IPS-NIHi11 (cell line): ENCODE results near the gene IRAK1.

ENCODE experiments used
- DNase-seq: peaks from one replicate; pipeline ENCODE4 v3.0.0; 2012; ENCODE audit warnings: mixed read lengths, low spot score

The IRAK1 gene

DNA sequence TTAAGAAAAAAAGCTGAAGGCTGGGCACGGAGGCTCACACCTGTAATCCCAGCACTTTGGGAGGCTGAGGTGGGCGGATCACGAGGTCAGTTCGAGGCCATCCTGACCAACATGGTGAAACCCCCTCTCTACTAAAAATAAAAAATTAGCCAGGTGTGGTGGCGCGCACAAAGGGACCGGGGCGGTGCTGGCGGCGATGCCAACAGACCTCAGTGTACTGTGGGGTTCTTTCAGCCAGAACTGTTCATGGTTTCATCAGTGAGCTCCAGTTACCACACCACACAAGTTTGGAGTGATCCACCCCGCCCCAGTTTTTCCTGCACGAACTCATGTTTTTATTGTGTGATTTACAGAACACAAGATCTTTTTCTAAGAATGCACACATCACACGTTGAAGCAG is 21.2 kb upstream of the IRAK1 start:
- no peak for DNase-seq

GRCh38 chrX:154040307-154040756 is 20.6 kb upstream of the IRAK1 start:
- DNase-seq = no peak

- DNase-seq = no peak
Measured at GRCh38 chrX:154039577-154039976, 19.9 kb upstream of the IRAK1 start.

DNA sequence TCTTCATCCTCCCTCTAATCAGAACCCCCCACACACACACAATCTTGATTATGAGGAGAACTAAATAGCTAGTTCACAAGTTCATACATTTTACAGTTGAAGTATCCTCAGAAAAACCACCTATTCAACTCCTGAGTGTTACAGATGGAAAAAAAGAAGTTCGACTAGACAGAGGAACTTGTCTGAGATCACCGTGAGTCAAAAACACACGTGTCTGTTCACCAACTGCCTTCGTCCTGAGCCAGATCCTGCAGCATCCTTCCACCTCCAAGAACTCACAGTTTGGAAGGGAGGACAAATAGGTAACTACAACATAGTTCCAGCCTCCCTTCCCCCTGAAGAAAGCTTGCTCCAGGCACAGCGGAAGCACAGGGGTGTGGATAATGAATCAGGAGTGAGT is 19.0 kb upstream of the IRAK1 start:
- DNase-seq = no peak

- DNase-seq = no peak
Measured at GRCh38 chrX:154037754-154038153, 18.1 kb upstream of the IRAK1 start.

GRCh38 chrX:154036513-154036912 is 16.8 kb upstream of the IRAK1 start:
- DNase-seq = no peak

DNA sequence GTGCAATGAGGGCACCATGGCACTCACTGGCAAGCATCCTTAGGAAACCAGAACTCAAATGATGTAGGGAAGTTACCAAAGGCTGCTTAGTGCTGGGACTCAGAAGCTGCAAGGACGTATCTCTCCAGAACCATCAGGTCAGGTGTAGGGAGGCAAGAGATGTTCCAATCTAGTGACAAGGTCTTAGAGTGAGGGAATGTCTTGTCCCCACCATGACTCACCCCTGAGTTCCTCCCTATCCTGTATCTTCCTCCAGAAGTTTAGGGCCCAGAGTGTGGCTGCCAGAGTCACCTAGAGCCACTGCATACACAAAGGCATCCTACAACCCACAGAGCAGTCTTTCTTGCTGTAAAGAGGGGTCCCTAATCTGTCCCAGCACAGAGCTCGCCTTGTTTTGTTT is 14.1 kb upstream of the IRAK1 start:
- no peak for DNase-seq

- DNase-seq = no peak
Measured at GRCh38 chrX:154032653-154033052, 13.0 kb upstream of the IRAK1 start.

DNA sequence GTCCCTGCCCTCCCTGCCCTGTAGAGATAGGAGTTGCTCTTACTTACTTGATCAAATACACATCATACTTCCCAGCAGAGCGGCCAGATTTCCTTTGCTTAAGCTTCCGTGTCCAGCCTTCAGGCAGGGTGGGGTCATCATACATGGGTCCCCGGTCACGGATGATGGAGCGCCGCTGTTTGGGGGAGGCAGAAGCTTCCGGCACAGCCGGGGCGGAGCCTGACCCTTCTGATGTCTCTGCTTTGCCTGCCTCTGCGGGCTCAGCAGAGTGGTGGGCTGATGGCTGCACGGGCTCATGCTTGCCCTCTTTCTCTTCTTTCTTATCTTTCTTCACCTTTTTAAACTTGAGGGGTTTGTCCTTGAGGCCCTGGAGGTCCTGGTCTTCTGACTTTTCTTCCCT is 12.5 kb upstream of the IRAK1 start:
- DNase-seq = no peak

DNA sequence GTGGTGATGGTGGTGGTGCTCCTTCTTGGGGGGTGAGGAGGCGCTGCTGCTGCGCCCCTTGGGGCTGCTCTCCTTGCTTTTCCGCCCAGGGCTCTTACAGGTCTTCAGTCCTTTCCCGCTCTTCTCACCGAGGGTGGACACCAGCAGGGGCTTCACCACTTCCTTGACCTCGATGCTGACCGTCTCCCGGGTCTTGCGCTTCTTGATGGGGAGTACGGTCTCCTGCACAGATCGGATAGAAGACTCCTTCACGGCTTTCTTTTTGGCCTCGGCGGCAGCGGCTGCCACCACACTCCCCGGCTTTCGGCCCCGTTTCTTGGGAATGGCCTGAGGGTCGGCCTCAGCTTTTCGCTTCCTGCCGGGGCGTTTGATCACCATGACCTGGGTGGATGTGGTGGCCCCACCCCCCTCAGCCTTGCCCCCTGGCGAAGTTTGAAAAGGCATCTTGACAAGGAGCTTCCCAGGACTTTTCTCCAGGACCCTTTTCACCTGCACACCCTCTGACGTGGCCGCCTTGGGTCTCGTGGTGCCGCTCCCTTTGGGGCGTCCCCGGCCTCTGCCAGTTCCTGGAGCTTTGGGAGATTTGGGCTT is 11.1 kb upstream of the IRAK1 start:
- no peak for DNase-seq

DNA sequence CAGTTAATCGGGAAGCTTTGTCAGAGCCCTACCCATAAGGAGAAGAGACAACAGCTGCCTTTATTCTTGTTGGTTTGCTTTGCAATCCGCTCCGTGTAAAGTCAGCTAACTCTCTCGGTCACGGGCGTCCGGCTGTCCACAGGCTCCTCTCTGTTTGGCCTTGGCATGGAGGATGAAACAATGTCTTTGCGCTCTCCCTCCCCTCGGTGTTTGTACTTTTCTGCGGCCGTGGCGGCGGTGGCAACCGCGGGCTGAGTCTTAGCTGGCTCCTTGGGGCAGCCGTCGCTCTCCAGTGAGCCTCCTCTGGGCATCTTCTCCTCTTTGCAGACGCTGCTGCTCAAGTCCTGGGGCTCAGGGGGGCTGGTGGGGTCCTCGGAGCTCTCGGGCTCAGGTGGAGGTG is 10.6 kb upstream of the IRAK1 start:
- DNase-seq = no peak

GRCh38 chrX:154029439-154029838 is 9.7 kb upstream of the IRAK1 start:
- no peak for DNase-seq

GRCh38 chrX:154028502-154029184 is 8.9 kb upstream of the IRAK1 start:
- no peak for DNase-seq

DNA sequence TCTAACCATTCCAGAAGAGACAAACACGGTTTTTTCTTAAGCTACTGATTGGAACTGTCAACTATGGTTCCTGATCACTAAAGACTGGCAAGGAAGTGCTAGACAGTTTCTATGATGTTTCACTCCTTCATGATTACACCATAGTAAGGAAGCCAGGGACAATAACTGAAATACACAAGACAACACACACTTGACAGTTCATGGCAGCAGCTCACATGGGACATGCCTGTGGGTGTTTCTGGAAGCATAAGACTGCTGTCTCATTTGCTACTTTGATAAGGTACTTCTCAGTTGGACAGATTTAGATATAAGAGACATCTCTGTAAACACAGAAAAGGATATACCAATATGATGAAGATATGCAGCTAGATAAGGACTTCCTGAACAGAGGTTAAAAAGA is 8.3 kb upstream of the IRAK1 start:
- DNase-seq = no peak

- no peak for DNase-seq
Measured at GRCh38 chrX:154027022-154027402, 7.3 kb upstream of the IRAK1 start.

GRCh38 chrX:154026136-154027021 is 6.7 kb upstream of the IRAK1 start:
- DNase-seq = no peak

DNA sequence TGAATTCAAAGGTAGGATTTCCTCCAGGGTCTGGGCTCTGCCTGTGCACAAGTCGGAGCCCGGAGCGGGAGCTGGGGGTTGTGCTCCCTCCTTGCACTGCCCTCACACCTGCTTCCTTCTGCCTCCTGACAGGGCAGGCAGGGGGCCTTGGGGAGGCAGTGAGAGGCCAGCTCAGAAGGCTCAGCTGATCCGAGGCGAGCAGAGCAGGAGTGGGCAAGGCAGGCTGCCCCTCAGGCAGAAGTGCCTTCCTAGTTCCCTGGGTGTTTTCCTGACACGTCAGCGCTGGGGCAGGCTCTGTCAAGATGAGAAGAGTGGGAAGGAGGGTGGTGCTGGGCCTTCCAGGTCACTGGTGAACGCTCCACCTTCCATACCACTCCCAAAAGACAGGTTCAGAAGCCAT is 5.5 kb upstream of the IRAK1 start:
- DNase-seq = no peak

- no peak for DNase-seq
Measured at GRCh38 chrX:154024271-154024670, 4.6 kb upstream of the IRAK1 start.

DNA sequence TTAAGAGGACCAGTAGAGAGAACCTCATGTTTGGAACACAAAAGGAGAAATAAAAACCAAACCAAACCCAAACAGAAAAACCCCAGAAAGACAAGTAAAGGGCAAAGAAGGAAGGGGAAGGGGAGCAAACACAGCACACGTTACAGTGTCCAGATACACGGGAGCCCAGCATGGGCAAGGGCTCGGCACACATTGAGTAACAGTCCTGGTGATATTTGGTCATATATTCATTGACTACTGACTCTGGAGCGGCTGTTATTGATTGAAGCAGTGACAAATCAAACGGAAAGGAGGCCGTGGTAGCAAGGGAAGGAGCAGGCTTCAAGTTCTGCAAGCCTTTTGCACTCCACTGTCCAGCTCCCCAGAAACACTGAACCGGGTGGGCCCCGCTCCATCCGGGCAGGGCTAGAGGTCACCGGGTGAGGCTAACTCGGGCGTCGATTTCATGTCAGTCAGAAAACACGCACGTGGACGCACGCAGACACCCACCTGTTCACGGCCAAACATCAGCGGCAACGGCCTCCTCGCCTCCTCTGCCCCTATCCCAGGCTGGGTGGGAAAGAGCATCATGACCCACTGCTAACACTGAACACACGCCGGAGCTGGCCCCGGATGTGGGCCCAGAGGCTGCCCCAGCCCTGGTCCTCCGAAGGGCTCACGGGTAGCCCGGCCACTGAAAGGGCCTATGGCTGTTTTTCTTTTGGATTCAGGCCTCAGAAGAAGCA is 3.7 kb upstream of the IRAK1 start:
- no peak for DNase-seq

GRCh38 chrX:154022108-154022507 is 2.4 kb upstream of the IRAK1 start:
- DNase-seq = no peak

DNA sequence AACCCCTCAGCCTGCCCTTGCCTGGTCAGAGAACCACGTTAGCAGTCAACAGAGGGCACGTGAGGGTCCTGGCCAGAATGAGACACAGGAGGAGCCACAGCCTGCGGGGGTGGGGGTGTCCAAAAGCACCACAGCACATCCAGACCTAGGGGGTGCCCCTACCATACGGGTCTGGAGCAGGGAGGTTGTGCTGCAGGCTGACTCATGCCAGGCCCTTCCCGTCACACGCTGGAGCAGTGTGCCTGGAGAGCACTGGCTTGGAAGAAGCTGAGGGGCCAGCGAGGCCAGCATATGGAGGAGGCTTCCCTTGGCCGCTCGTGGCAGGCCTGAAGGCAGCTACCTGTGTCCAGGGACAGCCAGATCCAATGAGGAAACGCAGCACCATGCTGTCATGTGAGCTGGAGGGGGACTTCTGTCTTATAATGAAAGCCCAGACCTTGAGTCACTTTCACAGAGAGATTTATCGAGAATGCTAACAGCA is 1.5 kb upstream of the IRAK1 start:
- no peak for DNase-seq

DNA sequence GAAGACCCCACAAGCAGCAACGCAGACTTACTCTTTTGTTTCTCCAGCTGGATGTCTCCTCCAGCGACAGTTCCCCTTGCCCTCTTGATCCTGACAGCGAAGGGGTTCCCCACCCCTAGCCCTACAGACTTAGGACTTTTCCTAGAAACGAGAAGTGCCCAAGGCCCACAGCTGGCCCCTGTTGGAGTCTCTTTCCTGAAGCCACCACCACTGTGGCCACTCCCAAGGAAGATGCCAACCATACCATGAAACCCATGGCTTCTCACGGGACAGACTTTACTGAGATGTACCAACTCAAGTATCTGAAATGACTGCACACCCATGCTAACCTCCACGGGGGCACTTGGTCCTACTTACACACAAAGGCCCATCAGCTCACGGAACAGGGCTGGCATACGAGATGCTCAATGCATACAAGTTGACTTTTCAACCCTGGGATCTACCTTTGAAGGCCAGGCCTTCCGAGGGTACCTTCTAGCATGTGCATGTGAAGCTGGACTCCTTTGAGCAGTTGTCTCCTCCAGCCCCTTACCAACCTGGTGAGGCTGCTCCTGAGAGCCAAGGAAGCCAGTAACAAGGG is 924 bp upstream of the IRAK1 start:
- no peak for DNase-seq
